SIG-M5 treated with dmso at 0.1 percent for 504 hours (cell line): ENCODE results near the gene MS4A10.
"Not testable (repeated sequence)": the region's sequence is repeated elsewhere in the genome, so short reads cannot be mapped to it uniquely, and the experiment has no call there.

ENCODE experiments used
- DNase-seq: peaks from one replicate; lab custom pipeline; 2025; ENCODE audit not compliant: unreplicated experiment; lab: John Stamatoyannopoulos, UW

MS4A10 gene

GRCh38 chr11:60785136-60785535, at the start of gene MS4A10:
TSS of gene MS4A10 (plus strand) at chr11:60785333. CDS start at chr11:60790336, 5,003 bp downstream.
- DNase-seq = no peak

GRCh38 chr11:60739114-60739513, 46.0 kb upstream of the MS4A10 start:
- no peak for DNase-seq

GRCh38 chr11:60740573-60740972, 44.6 kb upstream of the MS4A10 start:
- DNase-seq = no peak

DNA sequence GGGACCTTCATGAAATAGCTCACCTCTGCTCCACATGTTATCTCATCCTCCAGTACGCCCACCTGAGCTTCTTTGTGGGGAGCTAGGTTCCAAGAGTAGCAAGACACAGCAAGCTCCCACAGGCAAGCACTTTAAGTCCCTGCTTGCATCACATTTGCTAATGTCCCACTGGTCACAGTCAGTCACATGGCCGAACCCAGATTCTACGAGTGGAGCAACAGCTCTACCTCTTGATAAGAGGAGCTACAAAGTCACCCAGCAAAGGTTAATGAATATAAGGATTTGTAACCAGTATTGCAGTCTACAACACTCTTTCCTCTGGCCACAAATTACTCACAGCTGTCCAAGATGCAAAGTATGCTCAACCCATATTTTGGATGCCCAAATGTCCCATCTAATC, 43.7 kb upstream of the MS4A10 start:
- DNase-seq = no peak

DNA sequence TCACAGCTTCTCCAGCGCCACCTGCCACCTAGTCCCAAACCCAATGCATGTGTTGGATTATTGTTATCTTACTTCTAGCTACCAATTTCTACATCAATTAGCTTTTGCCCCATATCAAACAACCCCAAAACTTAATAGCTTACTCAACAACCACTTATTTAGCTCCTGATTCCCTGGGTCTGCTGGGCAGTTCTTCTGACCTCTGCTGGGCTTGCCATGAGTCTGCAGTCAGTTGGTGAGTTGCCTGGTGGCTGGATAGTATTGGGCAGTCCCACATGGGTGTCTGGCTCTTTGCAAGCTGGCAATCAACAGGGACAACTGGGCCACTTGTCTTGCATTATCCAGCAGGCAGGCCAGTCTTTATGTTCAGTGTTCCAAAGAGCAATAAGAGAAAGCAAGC, 42.1 kb upstream of the MS4A10 start:
- no peak for DNase-seq

DNA sequence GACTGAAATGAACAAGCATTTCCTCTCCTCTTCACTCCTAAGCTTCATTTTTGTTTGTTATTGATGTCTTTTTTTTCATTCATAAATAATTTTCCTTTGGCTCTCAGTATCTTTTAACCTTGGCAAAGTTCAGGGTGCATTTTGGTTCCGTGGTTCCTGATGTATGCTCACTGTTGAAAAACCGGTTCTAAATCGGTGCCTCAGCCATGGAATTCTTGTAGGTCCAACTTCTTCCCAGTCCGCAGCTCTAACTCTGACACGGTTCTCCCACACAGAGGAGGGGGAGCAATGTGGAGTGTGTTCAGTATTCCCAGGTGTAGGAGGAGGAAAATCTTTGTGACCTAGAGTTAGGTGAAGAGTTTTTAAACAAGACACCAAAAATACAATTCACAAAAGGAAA, 41.0 kb upstream of the MS4A10 start:
- no peak for DNase-seq

DNA sequence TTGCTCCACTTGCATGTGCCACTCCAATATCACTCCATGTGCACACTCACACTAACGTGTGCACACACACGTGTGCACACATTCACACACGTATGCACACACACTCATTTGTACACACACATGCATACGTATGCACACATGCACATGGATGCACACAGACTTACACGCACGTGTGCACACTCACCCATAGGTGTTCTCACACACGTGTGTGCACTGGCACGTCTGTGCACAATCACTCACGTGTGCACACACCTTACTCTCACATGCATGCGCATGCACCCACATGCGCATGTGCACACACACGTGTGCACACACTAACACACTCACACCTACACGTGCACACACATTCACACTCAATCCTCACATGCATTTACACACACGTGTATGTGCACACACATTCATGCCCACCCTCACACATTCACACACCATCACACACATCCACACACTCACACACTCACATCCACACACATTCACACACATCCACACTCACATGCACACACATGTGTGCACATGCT, 37.7 kb upstream of the MS4A10 start:
- no peak for DNase-seq

- DNase-seq = no peak
Observed at GRCh38 chr11:60748225-60748624, 36.9 kb upstream of the MS4A10 start.

DNA sequence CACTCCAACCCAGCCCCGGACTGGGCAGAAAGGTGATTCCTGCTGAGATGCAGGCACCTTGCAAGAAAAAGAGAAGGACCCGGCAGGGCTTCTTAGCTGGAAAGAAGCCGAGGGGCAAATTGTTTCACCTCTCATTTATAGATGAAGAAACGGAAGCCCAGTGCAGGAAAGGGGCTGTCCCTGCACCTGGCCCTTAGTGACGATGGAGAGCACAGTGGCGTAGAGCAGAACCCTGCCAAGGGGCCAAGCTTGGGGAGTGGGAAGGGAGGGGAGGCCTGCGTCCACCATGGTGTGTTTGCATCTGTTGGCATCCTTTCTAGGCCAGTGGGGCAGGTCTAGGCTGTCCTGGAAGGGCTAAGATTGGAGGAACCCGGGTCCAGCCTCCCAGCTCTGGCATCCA, 36.3 kb upstream of the MS4A10 start:
- DNase-seq = no peak

GRCh38 chr11:60750911-60751310, 34.2 kb upstream of the MS4A10 start:
- no peak for DNase-seq

DNA sequence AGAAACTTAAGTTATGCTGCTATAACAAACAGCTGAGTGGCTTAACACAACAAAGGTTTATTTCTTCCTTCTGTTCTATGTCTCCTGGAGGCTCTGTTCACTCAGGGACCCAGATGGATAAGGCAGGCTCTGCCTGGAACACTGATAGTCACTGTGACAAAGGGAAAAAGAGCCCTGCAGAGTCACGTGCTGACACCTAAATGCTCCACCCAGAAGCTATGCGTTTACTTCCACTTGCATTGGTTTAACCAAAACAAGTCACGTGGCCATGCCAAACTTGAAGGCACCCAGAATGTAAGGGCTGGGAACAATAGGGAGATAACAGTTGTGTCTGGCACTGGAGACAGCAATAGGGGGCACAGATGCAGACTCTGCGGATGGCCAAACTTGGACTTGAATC, 31.8 kb upstream of the MS4A10 start:
- no peak for DNase-seq

DNA sequence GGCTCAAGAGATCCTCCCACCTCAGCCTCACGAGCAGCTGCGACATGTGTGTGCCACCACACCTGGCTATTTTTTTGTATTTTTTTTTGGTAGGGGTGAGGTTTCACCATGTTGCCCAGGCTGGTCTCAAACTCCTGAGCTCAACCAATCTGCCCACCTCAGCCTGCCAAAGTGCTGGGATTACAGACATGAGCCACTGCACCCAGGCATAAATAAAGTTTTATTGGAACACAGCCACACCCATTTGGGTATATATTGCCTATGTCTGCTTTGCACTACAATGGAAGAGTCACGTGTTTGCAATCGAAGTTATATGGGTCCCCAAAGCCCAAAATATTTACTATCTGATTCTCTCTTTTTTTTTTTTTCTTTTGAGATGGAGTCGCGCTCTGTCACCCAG, 30.2 kb upstream of the MS4A10 start:
- DNase-seq = no peak

- DNase-seq = peak; percentile 37
Observed at GRCh38 chr11:60756307-60757032, 28.7 kb upstream of the MS4A10 start, which contains the start of gene MS4A15. TSS of gene MS4A15 (plus strand) at chr11:60756867. CDS start at chr11:60763734, 6,867 bp downstream.

GRCh38 chr11:60757231-60757800, 27.8 kb upstream of the MS4A10 start:
- no peak for DNase-seq

DNA sequence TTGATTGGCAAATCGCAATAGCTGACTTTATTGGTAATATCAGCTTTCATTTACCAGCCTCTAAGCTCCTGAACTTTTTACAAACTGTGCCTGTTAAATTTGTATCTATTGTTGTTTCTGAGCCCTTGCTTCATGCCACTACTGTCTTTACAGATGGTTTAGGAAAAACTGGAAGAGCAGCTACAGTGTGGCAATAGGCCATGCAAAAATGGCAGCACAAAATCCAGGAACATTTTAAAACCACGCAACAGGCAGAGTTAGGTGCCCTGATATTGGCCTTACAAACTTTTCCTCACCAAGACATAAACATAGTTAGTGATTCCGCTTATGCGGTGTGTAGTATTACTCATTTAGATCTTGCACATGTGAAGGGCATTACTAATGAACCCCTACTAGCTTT, 26.5 kb upstream of the MS4A10 start:
- DNase-seq = not testable (repeated sequence)

DNA sequence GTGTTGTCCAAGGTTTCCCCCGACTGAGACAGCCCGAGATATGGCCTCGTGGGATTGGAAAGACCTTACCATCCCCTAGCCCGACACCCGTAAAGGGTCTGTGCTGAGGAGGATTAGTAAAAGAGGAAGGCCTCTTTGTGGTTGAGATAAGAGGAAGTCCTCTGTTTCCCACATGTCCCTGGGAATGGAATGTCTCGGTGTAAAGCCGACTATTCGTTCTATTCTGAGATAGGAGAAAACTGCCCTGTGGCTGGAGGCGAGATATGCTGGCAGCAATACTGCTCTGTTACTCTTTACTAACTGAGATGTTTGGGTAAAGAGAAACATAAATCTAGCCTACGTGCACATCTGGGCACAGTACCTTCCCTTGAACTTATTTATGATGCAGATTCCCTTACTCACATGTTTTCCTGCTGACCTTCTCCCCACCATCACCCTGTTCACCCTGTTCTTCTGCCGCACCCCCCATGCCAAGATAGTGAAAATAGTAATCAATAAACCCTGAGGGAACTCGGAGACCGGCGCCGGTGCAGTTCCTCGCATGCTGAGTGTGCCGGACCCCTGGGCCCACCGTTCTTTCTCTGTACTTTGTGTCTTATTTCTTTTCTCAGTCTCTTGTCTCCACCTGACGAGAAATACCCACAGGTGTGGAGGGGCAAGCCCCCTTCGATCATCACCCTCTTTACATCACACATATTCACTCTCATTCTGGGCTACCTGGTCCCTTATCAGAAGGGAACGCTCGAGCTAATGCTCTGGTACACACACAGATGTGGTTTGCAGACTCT, 25.5 kb upstream of the MS4A10 start:
- DNase-seq = peak; percentile 46

- no peak for DNase-seq
Observed at GRCh38 chr11:60761436-60762190, 23.5 kb upstream of the MS4A10 start.

DNA sequence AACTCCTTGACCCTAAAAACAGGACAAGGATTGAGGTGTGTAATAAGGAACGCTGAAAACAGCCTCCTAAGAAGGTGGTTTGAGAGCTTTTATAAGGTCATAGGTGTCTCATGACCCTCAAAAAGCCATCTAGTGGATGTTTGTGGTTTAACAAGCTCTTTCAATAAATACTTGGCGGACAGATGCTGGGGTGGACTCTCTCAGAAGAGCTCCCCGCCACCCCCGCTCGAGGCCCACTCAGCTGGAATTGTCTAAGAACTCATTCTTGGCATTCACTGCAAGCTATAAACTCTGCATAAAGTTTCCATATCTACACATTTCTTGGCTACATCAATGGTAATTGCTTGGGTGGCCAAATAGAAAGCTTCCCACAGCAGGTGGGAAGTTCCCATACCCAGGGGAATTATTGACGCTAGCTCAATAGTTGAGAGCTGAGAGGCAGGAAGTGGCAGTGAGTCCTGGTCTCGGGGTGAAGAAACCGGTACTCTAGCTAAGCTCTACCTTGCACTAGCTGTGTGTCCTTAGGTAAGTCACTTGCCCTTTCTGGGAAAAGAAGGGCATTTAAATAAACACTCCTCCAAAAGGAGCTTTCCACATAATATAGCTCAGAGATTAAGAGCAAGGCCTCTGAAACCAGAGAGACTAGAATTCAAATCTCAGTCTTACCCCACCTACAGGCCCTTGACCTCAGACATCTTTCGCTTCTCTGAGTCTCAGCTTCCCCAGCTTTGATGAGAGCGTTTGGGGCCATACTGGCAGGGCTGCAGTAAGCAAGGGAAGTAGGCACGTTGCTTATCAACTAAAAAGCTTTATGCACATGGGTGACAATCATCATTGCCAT, 22.1 kb upstream of the MS4A10 start:
- DNase-seq = peak; percentile 14

GRCh38 chr11:60763692-60764369, 21.3 kb upstream of the MS4A10 start:
- no peak for DNase-seq

GRCh38 chr11:60764879-60765278, 20.3 kb upstream of the MS4A10 start:
- no peak for DNase-seq
